ENCODE data around the gene GLB1L3.

Gene GLB1L3

GRCh38 chr11:134350381-134350780, 74.2 kb downstream of the GLB1L3 start:
- no peak for TF ChIP-seq CTCF (IDR thresholded peaks at IDR 0.05; ENCODE audit: low read depth, low read length, missing control alignments)
- H3K27ac ChIP-seq, result no peak overlapping the region
- in situ Hi-C loops (cut with HindIII; ENCODE audit: low pct_ligation_motif_present, low sequenced_read_pairs), result no loop called here
- DNase-seq, result no peak
- H3K27me3 ChIP-seq (replicated peaks), result no peaks in the 10 kb centered on the region
- H3K4me3 ChIP-seq (ENCODE audit: low read depth, low read length), result no peak overlapping the region
- no peaks in the 10 kb centered on the region for H3K36me3 ChIP-seq (replicated peaks)

- no peak for TF ChIP-seq CTCF (IDR thresholded peaks at IDR 0.05; ENCODE audit: low read depth, low read length, missing control alignments)
- H3K27ac ChIP-seq, result no peak overlapping the region
- H3K27me3 ChIP-seq (replicated peaks), result no peaks in the 10 kb centered on the region
- H3K36me3 ChIP-seq (replicated peaks), result no peaks in the 10 kb centered on the region
- H3K4me3 ChIP-seq (ENCODE audit: low read depth, low read length), result no peak overlapping the region
- no peak for DNase-seq
- in situ Hi-C loops (cut with HindIII; ENCODE audit: low pct_ligation_motif_present, low sequenced_read_pairs), result no loop called here
Measured at GRCh38 chr11:134352111-134352510, 75.9 kb downstream of the GLB1L3 start.

GRCh38 chr11:134355136-134355535, 79.0 kb downstream of the GLB1L3 start:
- Histone ChIP-seq H3K27me3 (replicated peaks) (no peaks in the 10 kb centered on the region), H3K27ac (no peak overlapping the region), H3K36me3 (replicated peaks) (no peaks in the 10 kb centered on the region), H3K4me3 (ENCODE audit: low read depth, low read length) (no peak overlapping the region)
- no peak for DNase-seq
- no peak for TF ChIP-seq CTCF (IDR thresholded peaks at IDR 0.05; ENCODE audit: low read depth, low read length, missing control alignments)
- in situ Hi-C loops (cut with HindIII; ENCODE audit: low pct_ligation_motif_present, low sequenced_read_pairs), result no loop called here

GRCh38 chr11:134355656-134356055, 79.5 kb downstream of the GLB1L3 start:
- Histone ChIP-seq H3K36me3 (replicated peaks) (no peaks in the 10 kb centered on the region), H3K27me3 (replicated peaks) (no peaks in the 10 kb centered on the region), H3K4me3 (ENCODE audit: low read depth, low read length) (no peak overlapping the region), H3K27ac (no peak overlapping the region)
- no peak for TF ChIP-seq CTCF (IDR thresholded peaks at IDR 0.05; ENCODE audit: low read depth, low read length, missing control alignments)
- no peak for DNase-seq
- in situ Hi-C loops (cut with HindIII; ENCODE audit: low pct_ligation_motif_present, low sequenced_read_pairs), result no loop called here

GRCh38 chr11:134356656-134357544, 80.7 kb downstream of the GLB1L3 start:
- no peak for DNase-seq
- TF ChIP-seq CTCF (IDR thresholded peaks at IDR 0.05; ENCODE audit: low read depth, low read length, missing control alignments), result no peak
- no peaks in the 10 kb centered on the region for H3K36me3 ChIP-seq (replicated peaks)
- H3K4me3 ChIP-seq (ENCODE audit: low read depth, low read length), result no peak overlapping the region
- H3K27ac ChIP-seq, result no peak overlapping the region
- no peaks in the 10 kb centered on the region for H3K27me3 ChIP-seq (replicated peaks)
- in situ Hi-C loops (cut with HindIII; ENCODE audit: low pct_ligation_motif_present, low sequenced_read_pairs), result no loop called here

- no peaks in the 10 kb centered on the region for H3K36me3 ChIP-seq (replicated peaks)
- no peak overlapping the region for H3K4me3 ChIP-seq (ENCODE audit: low read depth, low read length)
- no peak for TF ChIP-seq CTCF (IDR thresholded peaks at IDR 0.05; ENCODE audit: low read depth, low read length, missing control alignments)
- no peak overlapping the region for H3K27ac ChIP-seq
- no peaks in the 10 kb centered on the region for H3K27me3 ChIP-seq (replicated peaks)
- in situ Hi-C loops (cut with HindIII; ENCODE audit: low pct_ligation_motif_present, low sequenced_read_pairs), result no loop called here
- DNase-seq, result no peak
Measured at GRCh38 chr11:134357545-134357839, 81.3 kb downstream of the GLB1L3 start.
